Panc1 (cell line): ENCODE results near the gene SEL1L2. TPM values are rescaled to one million over a fixed set of nuclear protein-coding genes. Genes with fewer than 3 reads are reported as not detected.
A peak's percentile ranks its signal among the peaks of the same experiment; 100 is the strongest.

ENCODE experiments used
- ATAC-seq: fragments of 200-7000 bp; cut with Tn5 transposase; 2 replicates; pipeline ENCODE4 v1.9.1; 2020; ENCODE audit warnings: mild to moderate bottlenecking, moderate library complexity
- BruUV-seq: library from RNA; stranded (reverse); fragments of 400-500 nt; replicated peaks from 2 replicates; lab custom pipeline; 2021; lab: Mats Ljungman, UMichigan
- CTCF ChIA-PET: fragments of 300-600 bp; sonication (Branson Sonifier 250); formaldehyde crosslinking; loops from one replicate; lab custom pipeline; 2022; ENCODE audit warnings: antibody characterized with exemption; lab: Charles Lee
- POLR2A ChIA-PET: fragments of 300-600 bp; sonication (Branson Sonifier 250); formaldehyde crosslinking; loops from one replicate; lab custom pipeline; 2022; ENCODE audit warnings: antibody characterized with exemption; lab: Charles Lee
- DNase-seq: peaks from one replicate; pipeline ENCODE4 v3.0.0-alpha.2; 2010; ENCODE audit warnings: low read depth, low spot score
- H3K27ac ChIP-seq: 2 replicates; pipeline ENCODE4 v1.5.1; 2011; ENCODE audit warnings: mild to moderate bottlenecking, low read length, inconsistent platforms
- H3K27me3 ChIP-seq: fragments of 200-500 bp; sonication (Bioruptor generic); 2 replicates; pipeline ENCODE4 v1.6.0; 2014; ENCODE audit warnings: low read length, inconsistent platforms; ENCODE audit not compliant: control insufficient read depth, insufficient read depth
- H3K36me3 ChIP-seq: fragments of 200-500 bp; sonication (Bioruptor generic); 2 replicates; pipeline ENCODE4 v1.5.1; 2014; ENCODE audit warnings: inconsistent platforms, mild to moderate bottlenecking, low read length, moderate library complexity; ENCODE audit not compliant: control insufficient read depth, insufficient read depth
- H3K4me1 ChIP-seq: 2 replicates; pipeline ENCODE4 v1.5.1; 2011; ENCODE audit warnings: inconsistent platforms, mild to moderate bottlenecking, low read length, moderate library complexity; ENCODE audit not compliant: control insufficient read depth, insufficient read depth
- H3K4me3 ChIP-seq, 2 experiments: 2 replicates each; pipeline ENCODE4 v1.5.1; 2011 to 2012; ENCODE audit warnings: low read depth in 2 of 2, low read length in 2 of 2, mild to moderate bottlenecking in 2 of 2, inconsistent platforms in 1 of 2, moderate library complexity in 1 of 2
- H3K9me3 ChIP-seq: fragments of 200-500 bp; sonication (Bioruptor generic); 2 replicates; pipeline ENCODE4 v1.5.1; 2014; ENCODE audit warnings: low read depth, mild to moderate bottlenecking, inconsistent platforms, low read length, moderate library complexity; ENCODE audit not compliant: control insufficient read depth, insufficient read depth
- CTCF ChIP-seq: fragments of 450-650 bp; IDR thresholded peaks from 2 replicates; pipeline ENCODE4 v1.5.1; 2017; ENCODE audit warnings: mild to moderate bottlenecking
- POLR2AphosphoS5 ChIP-seq: IDR thresholded peaks from 2 replicates; pipeline ENCODE4 v1.6.1; 2012; ENCODE audit warnings: mild to moderate bottlenecking, low read depth, low read length, moderate library complexity
- REST ChIP-seq, 2 experiments: IDR thresholded peaks; 2 replicates each; pipeline ENCODE4 v1.6.1; 2011 to 2012; ENCODE audit warnings: low read depth in 2 of 2, control low read depth in 1 of 2, low read length in 1 of 2, mild to moderate bottlenecking in 1 of 2, moderate library complexity in 1 of 2; ENCODE audit not compliant: insufficient read depth in 1 of 2
- SIN3A ChIP-seq: IDR thresholded peaks from 2 replicates; pipeline ENCODE4 v1.6.1; 2012; ENCODE audit warnings: low read depth, mild to moderate bottlenecking, low read length, moderate library complexity, borderline replicate concordance; ENCODE audit not compliant: insufficient read depth
- TCF7L2 ChIP-seq: IDR thresholded peaks from 2 replicates; pipeline ENCODE4 v1.6.1; 2011; ENCODE audit warnings: mild to moderate bottlenecking, low read depth, low read length, inconsistent platforms
- in situ Hi-C: cut with HindIII; loops from 2 replicates; pipeline ENCODE4 v1.10.0; 2016; ENCODE audit warnings: low sequenced_read_pairs, low pct_unique_long_range_greater_than_20kb
- intact Hi-C: fragments of 100-400 bp; cut with micrococcal nuclease; formaldehyde crosslinking; loops from one replicate; pipeline ENCODE4 v1.10.0; 2022; ENCODE audit not compliant: unreplicated experiment
- total RNA-seq: library from RNA; stranded (reverse); gene quantifications from one replicate; pipeline ENCODE4 v1.2.1, GENCODE V29; 2021; ENCODE audit not compliant: unreplicated experiment

Gene SEL1L2
- total RNA-seq, 1 experiment from 2014 or later, result not detected

DNA sequence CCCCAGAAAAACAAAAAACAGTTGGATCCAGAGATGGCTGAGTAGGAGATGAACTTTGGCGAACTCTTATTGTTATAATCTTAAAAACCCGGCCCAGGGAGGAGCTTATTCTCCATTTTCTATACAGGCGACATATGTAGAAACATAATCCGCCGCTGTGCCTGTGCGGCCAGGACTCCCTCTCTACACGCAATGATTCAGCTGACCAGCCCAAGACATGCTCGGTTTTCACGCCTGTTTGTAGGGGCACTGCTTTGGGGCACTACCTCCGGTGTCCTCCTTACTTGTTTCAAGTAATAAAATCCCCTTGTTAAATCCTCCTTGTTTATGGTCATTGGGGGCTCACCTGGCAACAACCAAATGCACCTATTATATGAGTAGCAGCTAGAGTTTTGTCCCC lies 89.9 kb downstream of the SEL1L2 start:
- TF ChIP-seq REST (IDR thresholded peaks at IDR 0.05; ENCODE audit: insufficient read depth in 1 of 2, low read depth in 2 of 2, low read length in 1 of 2) (no peak), POLR2AphosphoS5 (no peak), SIN3A (no peak), TCF7L2 (no peak), CTCF (no peak)
- Histone ChIP-seq H3K27ac (no peak overlapping the region), H3K4me1 (no peaks in the 10 kb centered on the region), H3K9me3 (no peaks in the 10 kb centered on the region), H3K36me3 (no peaks in the 10 kb centered on the region), H3K4me3 (no peak overlapping the region), H3K27me3 (no peaks in the 10 kb centered on the region)
- DNase-seq (no peak), ATAC-seq (no peak)
- no TSS peak for BruUV-seq
- intact Hi-C loops, result no loop called here
- CTCF ChIA-PET, result no interaction called here
- POLR2A ChIA-PET, result interaction anchor here (0.5 kb wide), 1 partner anchor 10 kb away, joined by 4 read pairs; no protein-coding TSS in a partner anchor
- in situ Hi-C loops, result no loop called here

DNA sequence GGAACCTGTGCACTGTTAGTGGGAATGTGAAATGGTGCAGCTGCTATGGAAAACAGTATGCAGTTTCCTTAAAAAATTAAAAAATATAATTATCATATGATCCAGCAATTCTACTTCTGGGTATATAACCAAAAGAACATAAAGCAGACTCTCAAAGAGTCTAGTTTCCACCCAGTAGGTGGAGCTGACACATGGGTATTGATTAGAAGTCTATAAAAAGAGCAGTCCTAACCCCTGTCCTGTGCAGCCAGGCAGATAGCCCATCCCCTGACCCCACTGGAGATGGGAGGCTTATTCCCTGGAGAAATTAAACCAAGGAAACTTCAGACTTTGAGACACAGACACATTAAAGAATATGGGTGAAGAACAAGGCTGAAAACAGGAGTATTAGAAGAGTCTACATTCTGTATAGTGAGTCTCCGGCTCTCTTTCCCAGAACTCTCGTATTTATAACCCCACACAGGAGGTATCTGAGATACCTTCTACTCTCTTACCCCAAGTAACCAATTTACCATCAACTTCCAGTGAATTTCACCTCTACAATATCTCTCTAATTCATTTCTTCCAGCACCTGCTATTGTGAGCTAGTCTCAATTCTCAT lies 92.3 kb downstream of the SEL1L2 start:
- intact Hi-C loops, result no loop called here
- Histone ChIP-seq H3K4me1 (no peaks in the 10 kb centered on the region), H3K27ac (no peak overlapping the region), H3K27me3 (no peaks in the 10 kb centered on the region), H3K36me3 (no peaks in the 10 kb centered on the region), H3K4me3 (no peak overlapping the region), H3K9me3 (no peaks in the 10 kb centered on the region)
- POLR2A ChIA-PET, result no interaction called here
- in situ Hi-C loops, result no loop called here
- no TSS peak for BruUV-seq
- DNase-seq (no peak), ATAC-seq (peak; percentile 58; the same call in 1 of the 2 replicates)
- no peak for TF ChIP-seq POLR2AphosphoS5
- TF ChIP-seq CTCF, result no peak; the same call in 1 of the 2 replicates
- no peak for TF ChIP-seq REST (IDR thresholded peaks at IDR 0.05; ENCODE audit: insufficient read depth in 1 of 2, low read depth in 2 of 2, low read length in 1 of 2)
- TF ChIP-seq TCF7L2, result no peak
- no peak for TF ChIP-seq SIN3A
- CTCF ChIA-PET, result no interaction called here
